HG03045 (cell line): ENCODE measurements around the gene ARHGEF38.
A peak's percentile ranks its signal among the peaks of the same experiment; 100 is the strongest.
"Not testable (repeated sequence)": the region's sequence is repeated elsewhere in the genome, so short reads cannot be mapped to it uniquely, and the experiment has no call there.

ENCODE experiments used
- ATAC-seq: cut with Tn5 transposase; IDR thresholded peaks from one replicate; pipeline ENCODE4 v1.9.1; 2021; ENCODE audit warnings: mild to moderate bottlenecking, moderate library complexity; ENCODE audit not compliant: unreplicated experiment

ARHGEF38 gene

GRCh38 chr4:105709081-105709450 is 156.6 kb downstream of the ARHGEF38 start:
- peak; percentile 35 for ATAC-seq

GRCh38 chr4:105710012-105710600 is 157.7 kb downstream of the ARHGEF38 start:
- ATAC-seq, result no peak

DNA sequence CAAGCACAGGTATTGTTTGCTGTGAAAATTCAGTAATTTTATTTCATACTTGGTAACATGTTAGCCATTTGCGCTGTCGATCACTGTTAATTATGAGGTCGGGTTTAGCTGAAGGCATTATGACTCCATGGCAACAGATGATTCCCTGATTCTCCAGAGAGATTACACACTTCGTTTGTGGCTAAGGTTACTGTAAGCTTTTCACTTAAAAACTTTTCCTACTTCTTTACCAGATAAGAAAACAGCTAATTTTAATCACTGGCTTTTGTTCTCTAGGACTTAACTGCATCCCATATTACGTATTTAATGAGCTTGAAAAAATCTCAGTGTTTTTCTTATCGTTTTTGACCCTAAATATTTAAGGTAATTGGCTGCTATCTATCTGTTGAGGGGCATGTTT is 158.3 kb downstream of the ARHGEF38 start:
- no peak for ATAC-seq

GRCh38 chr4:105712766-105713165 is 160.3 kb downstream of the ARHGEF38 start:
- no peak for ATAC-seq

DNA sequence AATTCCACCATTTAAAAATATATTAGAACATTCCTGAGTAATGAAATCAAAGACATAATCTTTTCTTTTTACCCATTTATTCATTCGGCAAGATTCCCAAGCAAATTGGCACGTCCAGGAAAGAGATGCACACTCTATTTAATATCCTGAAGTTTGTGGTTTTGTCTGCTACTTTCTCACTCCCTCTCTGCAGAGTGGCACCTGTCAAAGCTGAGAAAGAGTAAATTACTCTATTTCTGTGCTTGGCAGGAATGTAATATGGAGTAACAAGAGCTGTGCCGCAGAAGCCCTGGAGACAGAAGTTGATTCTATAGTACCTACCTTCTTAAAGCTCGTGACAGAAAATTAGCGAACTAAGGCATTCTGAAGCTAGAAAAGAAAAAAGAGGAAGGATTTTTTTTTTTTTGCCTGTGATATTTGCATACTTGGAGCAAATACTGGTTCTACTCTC is 161.7 kb downstream of the ARHGEF38 start:
- peak; percentile 64 for ATAC-seq

- no peak for ATAC-seq
These were observed 162.5 kb downstream of the ARHGEF38 start for GRCh38 chr4:105714932-105715331.

GRCh38 chr4:105715692-105716278 is 163.4 kb downstream of the ARHGEF38 start:
- ATAC-seq, result no peak

- no peak for ATAC-seq
These were observed 166.8 kb downstream of the ARHGEF38 start for GRCh38 chr4:105719204-105719603.

DNA sequence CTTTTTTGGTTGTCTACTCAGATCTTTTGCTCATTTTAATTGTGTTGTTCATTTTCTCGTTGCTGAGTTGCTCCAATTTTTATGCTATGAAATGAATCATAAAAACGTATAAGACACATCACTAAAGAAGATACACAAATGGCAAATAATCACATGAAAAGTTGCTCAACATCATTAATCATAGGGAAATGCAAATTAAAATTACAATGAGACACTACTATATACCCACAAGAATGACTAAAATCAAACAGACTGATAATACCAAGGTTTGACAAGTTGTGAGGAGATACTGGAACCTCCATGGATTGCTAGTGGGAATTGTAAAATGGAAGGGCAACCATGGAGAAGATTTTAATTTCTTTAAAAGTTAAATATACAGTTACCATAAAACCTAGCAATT is 173.2 kb downstream of the ARHGEF38 start:
- ATAC-seq, result no peak

DNA sequence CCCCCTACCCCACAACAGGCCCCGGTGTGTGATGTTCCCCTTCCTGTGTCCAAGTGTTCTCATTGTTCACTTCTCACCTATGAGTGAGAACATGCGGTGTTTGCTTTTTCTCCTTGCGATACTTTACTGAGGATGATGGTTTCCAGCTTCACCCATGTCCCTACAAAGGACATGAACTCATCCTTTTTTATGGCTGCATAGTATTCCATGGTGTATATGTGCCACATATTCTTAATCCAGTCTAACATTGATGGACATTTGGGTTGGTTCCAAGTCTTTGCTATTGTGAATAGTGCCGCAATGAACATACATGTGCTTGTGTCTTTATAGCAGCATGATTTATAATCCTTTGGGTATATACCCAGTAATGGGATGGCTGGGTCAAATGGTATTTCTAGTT is 177.5 kb downstream of the ARHGEF38 start:
- ATAC-seq, result not testable (repeated sequence)
